Sigmoid colon (tissue), 7 donors: ENCODE measurements around the gene OR10K2. TPM values are rescaled to one million over a fixed set of nuclear protein-coding genes. Genes with fewer than 3 reads are reported as not detected.
"Not testable (repeated sequence)": the region's sequence is repeated elsewhere in the genome, so short reads cannot be mapped to it uniquely, and the experiment has no call there.

Experiments
- DNase-seq: peaks from one replicate; pipeline ENCODE4 v3.0.0-alpha.2; 2019
- H3K27ac ChIP-seq, 4 donors: fragments of 200-600 bp; sonication (generic); one replicate each; pipeline ENCODE4 v1.5.1; 2016 to 2019; ENCODE audit warnings: mild to moderate bottlenecking in 1 of 4
- H3K27me3 ChIP-seq, 3 donors: fragments of 200-600 bp; sonication (generic); one replicate each; pipeline ENCODE4 v1.5.1; 2019; ENCODE audit warnings: mild to moderate bottlenecking in 1 of 3
- H3K36me3 ChIP-seq, 4 donors: fragments of 200-600 bp; sonication (generic); one replicate each; pipeline ENCODE4 v1.5.1; 2016 to 2019
- H3K4me1 ChIP-seq, 4 donors: fragments of 200-600 bp; sonication (generic); one replicate each; pipeline ENCODE4 v1.5.1; 2017 to 2019
- H3K4me3 ChIP-seq, 4 donors: fragments of 200-600 bp; sonication (generic); one replicate each; pipeline ENCODE4 v1.5.1; 2017 to 2019; ENCODE audit warnings: mild to moderate bottlenecking in 2 of 4, moderate library complexity in 1 of 4
- H3K9me3 ChIP-seq, 4 donors: fragments of 200-600 bp in 3 of 4; sonication (generic) in 3 of 4; one replicate each; pipeline versions ENCODE4 v1.5.1 to v1.6.1; 2013 to 2019
- CTCF ChIP-seq, 4 experiments: fragments of 450-650 bp in 3 of 4; fragments of 200-600 bp in 1 of 4; IDR thresholded peaks; one replicate each; pipeline ENCODE4 v1.5.1; 2016 to 2019; ENCODE audit warnings: antibody characterized with exemption in 4 of 4, mild to moderate bottlenecking in 3 of 4, moderate library complexity in 2 of 4
- EP300 ChIP-seq, 4 donors: sonication (generic); formaldehyde crosslinking; IDR thresholded peaks; one replicate each; pipeline ENCODE4 v1.6.1; 2017; ENCODE audit warnings: antibody characterized with exemption in 4 of 4
- POLR2A ChIP-seq, 2 donors: fragments of 450-650 bp; IDR thresholded peaks; one replicate each; pipeline ENCODE4 v1.6.1; 2016; ENCODE audit warnings: antibody characterized with exemption in 2 of 2, mild to moderate bottlenecking in 2 of 2, moderate library complexity in 2 of 2
- POLR2AphosphoS5 ChIP-seq, 4 donors: sonication (generic); formaldehyde crosslinking; IDR thresholded peaks; one replicate each; pipeline ENCODE4 v1.6.1; 2017; ENCODE audit warnings: antibody characterized with exemption in 4 of 4
- WGBS, 2 donors: extraction: QIAGEN DNeasy Blood & Tissue Kit; methylation state at CpG; one replicate each; pipeline ENCODE4 v1.1.7; 2013; 5-methylcytosine and 5-hydroxymethylcytosine counted together
- intact Hi-C: fragments of 100-400 bp; cut with DNase I; formaldehyde crosslinking; loops from one replicate; pipeline ENCODE4 v1.15.1; 2023
- polyA plus RNA-seq, 3 donors: library from polyadenylated mRNA; stranded (reverse); fragments of 200-250 nt; gene quantifications; one replicate each; pipeline ENCODE4 v1.2.3, GENCODE V29; 2013
- total RNA-seq, 4 donors: library from RNA; depleted of rRNA; stranded (reverse); fragments of >200 nt; gene quantifications; one replicate each; pipeline ENCODE4 v1.1.0, GENCODE V29; 2016
- donor health status: healthy with polysubstance abuse.
- donor health status: Bipolar disorder and iron deficiency.
- donor health status: healthy.

The OR10K2 gene
- total and polyA plus RNA-seq, 7 donors: not detected

- no peaks in the 10 kb centered on the region for H3K4me1 ChIP-seq
- H3K27ac ChIP-seq: no peak overlapping the region
- WGBS, 2 donors: 55 to 77% methylated on average over 1 of the region's 1 CpG
- DNase-seq: no peak
- intact Hi-C loops: no loop called here
- no peak for TF ChIP-seq EP300 (IDR thresholded peaks at IDR 0.05)
- TF ChIP-seq CTCF (IDR thresholded peaks at IDR 0.05): no peak
- H3K4me3 ChIP-seq: no peak overlapping the region
- H3K27me3 ChIP-seq: no peaks in the 10 kb centered on the region
- peaks cover 0 to 5% (median 2%) of the 10 kb centered on the region in 4 donors for H3K9me3 ChIP-seq
- H3K36me3 ChIP-seq: no peaks in the 10 kb centered on the region
These were observed 51.2 kb downstream of the OR10K2 start for GRCh38 chr1:158374860-158375259.

- H3K27me3 ChIP-seq, H3K27ac ChIP-seq, DNase-seq, H3K9me3 ChIP-seq, intact Hi-C loops, H3K36me3 ChIP-seq, H3K4me3 ChIP-seq, H3K4me1 ChIP-seq: not testable (repeated sequence)
- WGBS, 2 donors: 94 to 95% methylated on average over 25 of the region's 25 CpGs
These were observed 51.9 kb downstream of the OR10K2 start for GRCh38 chr1:158374101-158374500.

- intact Hi-C loops: no loop called here
These were observed 54.7 kb downstream of the OR10K2 start for GRCh38 chr1:158371188-158371953.

More at GRCh38 chr1:158371188-158371953, 54.7 kb downstream of the OR10K2 start:
- no peaks in the 10 kb centered on the region for H3K27me3 ChIP-seq
- no peak overlapping the region for H3K27ac ChIP-seq
- H3K4me1 ChIP-seq: no peaks in the 10 kb centered on the region
- no peak for DNase-seq
- no peaks in the 10 kb centered on the region for H3K36me3 ChIP-seq
- WGBS, 2 donors: 58 to 70% methylated on average over 6 of the region's 6 CpGs
- TF ChIP-seq POLR2A (IDR thresholded peaks at IDR 0.05) (no peak), EP300 (IDR thresholded peaks at IDR 0.05) (no peak), CTCF (IDR thresholded peaks at IDR 0.05) (no peak), POLR2AphosphoS5 (IDR thresholded peaks at IDR 0.05) (no peak)
- H3K4me3 ChIP-seq: no peak overlapping the region
- peaks cover 0 to 5% (median 2%) of the 10 kb centered on the region in 4 donors for H3K9me3 ChIP-seq

Other genes starting within 250 kb of the OR10K2 start
- gene CD1D, start 245.3 kb downstream of the OR10K2 start, total RNA-seq: 1 to 10 TPM; 1.1 to 3.0 (median 2.2) TPM
- gene CD1D, start 245.3 kb downstream of the OR10K2 start, polyA plus RNA-seq: 1 to 10 TPM in 2 of 3 donors, under 1 TPM in 1; 0.60 to 5.9 (median 3.2) TPM
- gene CD1A, start 171.8 kb downstream of the OR10K2 start, total RNA-seq: not detected
- under 1 TPM in 1 of 3 donors, not detected in 2; 0.90 TPM for gene CD1A, start 171.8 kb downstream of the OR10K2 start, polyA plus RNA-seq
- 1 to 10 TPM in 2 of 4 donors, under 1 TPM in 1, not detected in 1; 0.99 to 4.3 (median 1.1) TPM for gene CD1C, start 136.3 kb downstream of the OR10K2 start, total RNA-seq
- 1 to 10 TPM in 2 of 3 donors, not detected in 1; 1.2 to 9.9 TPM for gene CD1C, start 136.3 kb downstream of the OR10K2 start, polyA plus RNA-seq
- gene CD1B, start 94.7 kb downstream of the OR10K2 start, total RNA-seq: not detected
- under 1 TPM in 1 of 3 donors, not detected in 2; 0.12 TPM for gene CD1B, start 94.7 kb downstream of the OR10K2 start, polyA plus RNA-seq
- 1 to 10 TPM in 1 of 4 donors, under 1 TPM in 1, not detected in 2; 0.71 to 2.3 TPM for gene CD1E, start 72.3 kb downstream of the OR10K2 start, total RNA-seq
- under 1 TPM in 1 of 3 donors, not detected in 2; 0.50 TPM for gene CD1E, start 72.3 kb downstream of the OR10K2 start, polyA plus RNA-seq
- not detected for gene OR10T2, start 26.8 kb downstream of the OR10K2 start, total RNA-seq
- gene OR10T2, start 26.8 kb downstream of the OR10K2 start, polyA plus RNA-seq: not detected
- not detected for gene OR10K1, start 35.6 kb upstream of the OR10K2 start, total RNA-seq
- gene OR10K1, start 35.6 kb upstream of the OR10K2 start, polyA plus RNA-seq: not detected
- not detected for gene OR10R2, start 46.0 kb upstream of the OR10K2 start, total RNA-seq
- not detected for gene OR10R2, start 46.0 kb upstream of the OR10K2 start, polyA plus RNA-seq
- not detected for gene OR6Y1, start 128.2 kb upstream of the OR10K2 start, total RNA-seq
- gene OR6Y1, start 128.2 kb upstream of the OR10K2 start, polyA plus RNA-seq: not detected
- not detected for gene OR6P1, start 144.3 kb upstream of the OR10K2 start, total RNA-seq
- gene OR6P1, start 144.3 kb upstream of the OR10K2 start, polyA plus RNA-seq: not detected
- gene OR10X1, start 153.7 kb upstream of the OR10K2 start, total RNA-seq: not detected
- gene OR10X1, start 153.7 kb upstream of the OR10K2 start, polyA plus RNA-seq: not detected
- not detected for gene OR10Z1, start 179.0 kb upstream of the OR10K2 start, total RNA-seq
- not detected for gene OR10Z1, start 179.0 kb upstream of the OR10K2 start, polyA plus RNA-seq